K562 (cell line): ENCODE measurements around the gene SLC34A3. TPM values are rescaled to one million over a fixed set of nuclear protein-coding genes. Genes with fewer than 3 reads are reported as not detected.
A peak's percentile ranks its signal among the peaks of the same experiment; 100 is the strongest.

Experiments
- ATAC-seq: fragments of 200-7000 bp; cut with Tn5 transposase; 3 replicates; pipeline ENCODE4 v1.9.1; 2020; ENCODE audit warnings: moderate library complexity
- BruUV-seq: library from RNA; stranded (reverse); fragments of 400-500 nt; replicated peaks from 2 replicates; lab custom pipeline; 2021; lab: Mats Ljungman, UMichigan
- CTCF ChIA-PET: fragments of 300-600 bp; formaldehyde crosslinking; extraction: SDS; loops from one replicate; lab custom pipeline; 2021; ENCODE audit warnings: low intra/inter-chr PET ratio; lab: Yijun Ruan, JAX
- POLR2A ChIA-PET: fragments of 300-600, 350-650 bp; sonication (Branson Sonifier 250); formaldehyde crosslinking; extraction: SDS; loops from one replicate; lab custom pipeline; 2021; ENCODE audit warnings: antibody characterized with exemption, inconsistent platforms; lab: Yijun Ruan, JAX
- DNase-seq, 4 experiments: peaks; one replicate each; pipeline versions ENCODE4 v3.0.0 to v3.0.0-alpha.2; 2011 to 2018; ENCODE audit warnings: low spot score in 3 of 4, mixed read lengths in 3 of 4; ENCODE audit errors: extremely low read depth in 1 of 4
- FAIRE-seq: peaks from 2 replicates; lab custom pipeline; 2011; peaks lifted over from hg19 to GRCh38; lab: Jason Lieb, UNC
- H2AFZ ChIP-seq: 2 replicates; pipeline ENCODE4 v1.6.0; 2011; ENCODE audit warnings: low read depth, low read length, control low read depth, inconsistent platforms
- H3K27ac ChIP-seq: fragments of 200-600 bp; 3 replicates; pipeline ENCODE4 v1.8.0; 2011; ENCODE audit warnings: low read depth, mild to moderate bottlenecking, control low read depth, inconsistent platforms, low read length, moderate library complexity, mixed read lengths; ENCODE audit errors: extremely low read depth
- H3K27me3 ChIP-seq, 2 experiments: fragments of 300-600 bp in 1 of 2; 2 replicates in 1 of 2; 3 replicates in 1 of 2; pipeline versions ENCODE4 v1.6.0 to v1.8.0; 2011; ENCODE audit warnings: inconsistent platforms in 2 of 2, low read length in 2 of 2, mild to moderate bottlenecking in 1 of 2, mixed read lengths in 1 of 2, moderate library complexity in 1 of 2; ENCODE audit not compliant: control insufficient read depth in 2 of 2, insufficient read depth in 2 of 2
- H3K36me3 ChIP-seq: fragments of 300-600 bp; 3 replicates; pipeline ENCODE4 v1.8.0; 2011; ENCODE audit warnings: mild to moderate bottlenecking, low read length, inconsistent platforms; ENCODE audit not compliant: control insufficient read depth, insufficient read depth
- H3K4me1 ChIP-seq, 2 experiments: fragments of 200-600 bp in 1 of 2; replicated peaks in 1 of 2; 2 replicates in 1 of 2; 3 replicates in 1 of 2; pipeline versions ENCODE4 v1.5.1 to v1.8.0; 2011; ENCODE audit warnings: inconsistent platforms in 2 of 2, low read length in 2 of 2, mild to moderate bottlenecking in 1 of 2, mixed read lengths in 1 of 2, moderate library complexity in 1 of 2; ENCODE audit not compliant: control insufficient read depth in 2 of 2, insufficient read depth in 2 of 2
- H3K4me2 ChIP-seq: 2 replicates; pipeline ENCODE4 v1.6.1; 2011; ENCODE audit warnings: low read length, control low read depth, inconsistent platforms, mixed read lengths; ENCODE audit not compliant: insufficient read depth
- H3K4me3 ChIP-seq: fragments of 200-600 bp; sonication (generic), shearing (Covaris generic); 2 replicates; pipeline ENCODE4 v1.5.1; 2016; ENCODE audit warnings: control low read depth, inconsistent platforms
- H3K79me2 ChIP-seq: fragments of 200-600 bp; 3 replicates; pipeline ENCODE4 v1.8.0; 2011; ENCODE audit warnings: low read length, inconsistent platforms; ENCODE audit not compliant: control insufficient read depth, insufficient read depth
- H3K9ac ChIP-seq, 2 experiments: 2 replicates each; pipeline versions ENCODE4 v1.6.0 to v1.6.1; 2011; ENCODE audit warnings: low read depth in 2 of 2, low read length in 2 of 2, control low read depth in 1 of 2, inconsistent platforms in 1 of 2, mild to moderate bottlenecking in 1 of 2, mixed read lengths in 1 of 2; ENCODE audit not compliant: insufficient read depth in 1 of 2
- H3K9me1 ChIP-seq: one replicate; pipeline ENCODE4 v1.6.0; 2011; ENCODE audit warnings: inconsistent platforms, mild to moderate bottlenecking, low read length, moderate library complexity; ENCODE audit not compliant: control insufficient read depth, insufficient read depth
- H3K9me3 ChIP-seq: replicated peaks from 2 replicates; pipeline ENCODE4 v1.5.1; 2011; ENCODE audit warnings: low read depth, low read length, inconsistent platforms; ENCODE audit not compliant: control insufficient read depth, insufficient read depth
- H4K20me1 ChIP-seq: replicated peaks from 2 replicates; pipeline ENCODE4 v1.6.1; 2011; ENCODE audit warnings: low read length, inconsistent platforms, mixed read lengths; ENCODE audit not compliant: control insufficient read depth, insufficient read depth
- CBX1 ChIP-seq: sonication (generic); IDR thresholded peaks from 2 replicates; pipeline ENCODE4 v1.6.1; 2016; ENCODE audit warnings: antibody characterized with exemption, low read depth, mild to moderate bottlenecking
- CREB1 ChIP-seq, 2 experiments: sonication (generic) in 1 of 2; formaldehyde crosslinking in 1 of 2; IDR thresholded peaks; 2 replicates each; pipeline versions ENCODE4 v1.6.1 to v1.8.0; 2012 to 2022; ENCODE audit warnings: inconsistent platforms in 1 of 2, mild to moderate bottlenecking in 1 of 2, missing genetic modification reagents in 1 of 2, moderate library complexity in 1 of 2
- PRMT5 ChIP-seq: sonication (generic); formaldehyde crosslinking; IDR thresholded peaks from 2 replicates; pipeline ENCODE4 v1.5.0; 2020; ENCODE audit warnings: missing genetic modification reagents
- SMAD4 ChIP-seq: fragments of 250-450 bp; sonication (Bioruptor Pico); conservative IDR thresholded peaks from 2 replicates; pipeline ENCODE4 v1.8.0; 2021; ENCODE audit warnings: inconsistent platforms, mild to moderate bottlenecking, moderate library complexity
- ZNF561 ChIP-seq: fragments of 450-650 bp; formaldehyde crosslinking; conservative IDR thresholded peaks from 2 replicates; pipeline ENCODE4 v1.4.0; 2020; ENCODE audit warnings: mild to moderate bottlenecking, moderate library complexity
- WGBS: fragments of 100-300 bp; shearing (Covaris generic); methylation state at CpG from one replicate; pipeline ENCODE4 v1.1.6; 2016; ENCODE audit warnings: low coverage, mixed read lengths; ENCODE audit not compliant: insufficient coverage; ENCODE audit errors: missing lambda C conversion rate; 5-methylcytosine and 5-hydroxymethylcytosine counted together
- in situ Hi-C: fragments of 300-500 bp; cut with MboI; formaldehyde crosslinking; loops from 4 replicates; pipeline ENCODE4 v1.15.0; 2018; ENCODE audit warnings: inconsistent platforms, mixed read lengths
- intact Hi-C: fragments of 100-400 bp; cut with micrococcal nuclease; formaldehyde crosslinking; loops from 2 replicates; pipeline ENCODE4 v1.14.2; 2022
- polyA plus RNA-seq, 8 experiments: library from polyadenylated mRNA; depleted of rRNA in 4 of 8; stranded (reverse) in 5 of 8; unstranded in 3 of 8; fragments of >200 nt; fragmentation: Nextera tagmentation in 2 of 8; fragmentation: Illumina TruSeq in 1 of 8; extraction: Ambion mirVana in 2 of 8; extraction: Trizol in 1 of 8; gene quantifications; 2 replicates each; pipeline versions ENCODE4 v1.2.1 to v1.2.3, GENCODE V29; 2011 to 2014; ENCODE audit warnings: inconsistent platforms in 1 of 8, missing spikeins in 1 of 8
- total RNA-seq, 7 experiments: library from RNA; depleted of rRNA in 6 of 7; stranded (reverse); fragments of >200 nt in 6 of 7; fragmentation: Illumina TruSeq in 2 of 7; extraction: Trizol in 2 of 7; gene quantifications; 2 replicates each; pipeline versions ENCODE4 v1.2.1 to v1.2.3, GENCODE V29; 2011 to 2021; ENCODE audit warnings: low replicate concordance in 1 of 7
- TF ChIP-seq, protein P1 (sequence below), 3 experiments: fragments of 200-800 bp in 1 of 3; sonication (Bioruptor generic) in 1 of 3; sonication (generic) in 1 of 3; formaldehyde crosslinking in 1 of 3; IDR thresholded peaks; 2 replicates each; pipeline versions ENCODE4 v1.6.1 to v1.8.0; 2016 to 2022; ENCODE audit warnings: mild to moderate bottlenecking in 2 of 3, missing compliant biosample characterization in 2 of 3, missing genetic modification characterization in 2 of 3, missing genetic modification reagents in 1 of 3
- TF ChIP-seq, protein P2 (sequence below), 3 experiments: IDR thresholded peaks in 2 of 3; conservative IDR thresholded peaks in 1 of 3; 2 replicates each; pipeline ENCODE4 v1.5.1; 2011 to 2012; ENCODE audit warnings: low read length in 3 of 3, mild to moderate bottlenecking in 3 of 3, control low read depth in 2 of 3, improper control_type of control experiment in 1 of 3, inconsistent platforms in 1 of 3, low read depth in 1 of 3, mixed read lengths in 1 of 3, moderate library complexity in 1 of 3; ENCODE audit not compliant: insufficient read depth in 2 of 3

The SLC34A3 gene
- total and polyA plus RNA-seq, 9 of the 15 experiments (the other 6 are each of a cell fraction or from before 2014, with no cell fraction given) = not detected

DNA sequence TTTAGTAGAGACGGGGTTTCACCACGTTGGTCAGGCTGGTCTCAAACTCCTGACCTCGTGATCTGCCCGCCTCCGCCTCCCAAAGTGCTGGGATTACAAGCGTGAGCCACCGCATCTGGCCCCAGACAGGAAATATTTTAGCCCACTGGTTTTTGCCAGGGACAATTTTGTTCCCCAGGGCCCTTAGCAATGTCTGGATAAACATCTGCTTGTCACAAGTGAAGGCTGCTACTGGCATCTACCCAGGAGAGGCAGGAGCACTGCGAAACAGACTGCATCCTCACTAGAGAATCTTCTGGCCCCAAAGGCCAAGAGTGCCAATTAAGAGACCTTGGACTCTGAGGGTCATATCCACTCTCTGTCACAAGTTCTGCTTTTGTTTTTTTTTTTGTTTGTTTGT, 27.7 kb upstream of the SLC34A3 start:
- DNase-seq = no peak
- no peak for ATAC-seq
- H3K4me1 ChIP-seq = peaks cover 41 to 81% of the 10 kb centered on the region in 2 experiments
- TF ChIP-seq CREB1 (IDR thresholded peaks at IDR 0.05) = 0 out of 2 replicates have a peak, but pooled peaks have one; percentile 5
- TF ChIP-seq CREB1 (CRISPR knock-in tag; IDR thresholded peaks at IDR 0.05) = no peak
- no peak for TF ChIP-seq ZNF561
- TF ChIP-seq, all 486 proteins: peak for 1
- H3K9me1 ChIP-seq = peaks cover 3% of the 10 kb centered on the region
- no peaks in the 10 kb centered on the region for H3K27me3 ChIP-seq
- no peak overlapping the region for H3K27ac ChIP-seq
- peaks cover 30% of the 10 kb centered on the region; the same call in 2 of the 3 replicates for H3K36me3 ChIP-seq
- no TSS peak for BruUV-seq
- peaks cover 5% of the 10 kb centered on the region for H4K20me1 ChIP-seq
- peak overlapping the region; percentile 26 for H3K4me2 ChIP-seq
- POLR2A ChIA-PET = interaction anchor here (1.5 to 5.7 kb wide), 2 partner anchors 8 to 13 kb away, joined by 5 to 56 read pairs; partner anchors contain the start of genes ANAPC2 and SSNA1
- no peak for FAIRE-seq
- CTCF ChIA-PET = no interaction called here
- H2AFZ ChIP-seq = no peak overlapping the region
- intact Hi-C loops = no loop called here
- H3K9ac ChIP-seq = peak overlapping the region in 1 of 2 experiments; percentile 57; a peak in 1 of 4 replicates
- no peaks in the 10 kb centered on the region for H3K9me3 ChIP-seq
- H3K79me2 ChIP-seq = peaks cover 78% of the 10 kb centered on the region
- in situ Hi-C loops = no loop called here
- H3K4me3 ChIP-seq = no peak overlapping the region
- WGBS = 27% methylated on average over 8 of the region's 8 CpGs

DNA sequence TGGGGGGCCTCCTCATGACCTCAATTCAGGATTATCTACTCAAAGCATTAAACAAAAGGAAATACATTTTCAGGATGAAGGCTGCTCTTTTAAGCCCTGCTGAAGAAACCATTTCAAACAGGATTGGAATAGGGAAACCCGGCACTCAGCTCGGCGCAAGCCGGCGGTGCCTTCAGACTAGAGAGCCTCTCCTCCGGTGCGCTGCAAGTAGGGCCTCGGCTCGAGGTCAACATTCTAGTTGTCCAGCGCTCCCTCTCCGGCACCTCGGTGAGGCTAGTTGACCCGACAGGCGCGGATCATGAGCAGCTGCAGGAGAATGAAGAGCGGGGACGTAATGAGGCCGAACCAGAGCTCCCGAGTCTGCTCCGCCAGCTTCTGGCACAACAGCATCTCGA, 26.0 kb upstream of the SLC34A3 start:
- intact Hi-C loops = no loop called here
- Histone ChIP-seq H3K4me2 (peak overlapping the region; percentile 95), H3K9me1 (peaks cover 3% of the 10 kb centered on the region), H3K4me3 (peak overlapping the region; percentile 99), H3K9ac (peak overlapping the region; percentile 92 to 98), H3K9me3 (no peaks in the 10 kb centered on the region), H3K4me1 (peaks cover 28 to 64% of the 10 kb centered on the region in 2 experiments), H2AFZ (peak overlapping the region; percentile 77; the same call in 1 of the 2 replicates), H3K36me3 (peaks cover 37% of the 10 kb centered on the region; the same call in 2 of the 3 replicates), H3K79me2 (peaks cover 61% of the 10 kb centered on the region), H4K20me1 (no peaks in the 10 kb centered on the region; the same call in 1 of the 2 replicates), H3K27ac (peak overlapping the region; percentile 88), H3K27me3 (no peaks in the 10 kb centered on the region)
- no peak for FAIRE-seq
- DNase-seq = no peak
- ATAC-seq = no peak
- 3% methylated on average over 21 of the region's 21 CpGs for WGBS
- ChIA-PET CTCF (no interaction called here), POLR2A (interaction anchor here (0.7 to 5.7 kb wide), 6 partner anchors 8 to 118 kb away, joined by 3 to 56 read pairs (median 4); partner anchors contain the start of genes ANAPC2, MAN1B1 and SSNA1)
- in situ Hi-C loops = no loop called here
- BruUV-seq = no TSS peak
- TF ChIP-seq, protein P1, sequence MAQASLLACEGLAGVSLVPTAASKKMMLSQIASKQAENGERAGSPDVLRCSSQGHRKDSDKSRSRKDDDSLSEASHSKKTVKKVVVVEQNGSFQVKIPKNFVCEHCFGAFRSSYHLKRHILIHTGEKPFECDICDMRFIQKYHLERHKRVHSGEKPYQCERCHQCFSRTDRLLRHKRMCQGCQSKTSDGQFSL (CRISPR knock-in tag; IDR thresholded peaks at IDR 0.05) = 0 out of 2 replicates have a peak, but pooled peaks have one; percentile 33
- TF ChIP-seq, protein P1 (tag; IDR thresholded peaks at IDR 0.05) = no peak
- no peak for TF ChIP-seq SMAD4 (CRISPR knock-in tag)
- TF ChIP-seq, protein P2, sequence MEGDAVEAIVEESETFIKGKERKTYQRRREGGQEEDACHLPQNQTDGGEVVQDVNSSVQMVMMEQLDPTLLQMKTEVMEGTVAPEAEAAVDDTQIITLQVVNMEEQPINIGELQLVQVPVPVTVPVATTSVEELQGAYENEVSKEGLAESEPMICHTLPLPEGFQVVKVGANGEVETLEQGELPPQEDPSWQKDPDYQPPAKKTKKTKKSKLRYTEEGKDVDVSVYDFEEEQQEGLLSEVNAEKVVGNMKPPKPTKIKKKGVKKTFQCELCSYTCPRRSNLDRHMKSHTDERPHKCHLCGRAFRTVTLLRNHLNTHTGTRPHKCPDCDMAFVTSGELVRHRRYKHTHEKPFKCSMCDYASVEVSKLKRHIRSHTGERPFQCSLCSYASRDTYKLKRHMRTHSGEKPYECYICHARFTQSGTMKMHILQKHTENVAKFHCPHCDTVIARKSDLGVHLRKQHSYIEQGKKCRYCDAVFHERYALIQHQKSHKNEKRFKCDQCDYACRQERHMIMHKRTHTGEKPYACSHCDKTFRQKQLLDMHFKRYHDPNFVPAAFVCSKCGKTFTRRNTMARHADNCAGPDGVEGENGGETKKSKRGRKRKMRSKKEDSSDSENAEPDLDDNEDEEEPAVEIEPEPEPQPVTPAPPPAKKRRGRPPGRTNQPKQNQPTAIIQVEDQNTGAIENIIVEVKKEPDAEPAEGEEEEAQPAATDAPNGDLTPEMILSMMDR (IDR thresholded peaks at IDR 0.05 in 2 of 3, conservative IDR thresholded peaks at IDR 0.05 in 1 of 3; ENCODE audit: insufficient read depth in 2 of 3, low read depth in 1 of 3, low read length in 3 of 3) = no peak
- TF ChIP-seq PRMT5 = no peak
- no peak for TF ChIP-seq CBX1
